Measurements from ENCODE around the gene FMNL2.

The FMNL2 gene

DNA sequence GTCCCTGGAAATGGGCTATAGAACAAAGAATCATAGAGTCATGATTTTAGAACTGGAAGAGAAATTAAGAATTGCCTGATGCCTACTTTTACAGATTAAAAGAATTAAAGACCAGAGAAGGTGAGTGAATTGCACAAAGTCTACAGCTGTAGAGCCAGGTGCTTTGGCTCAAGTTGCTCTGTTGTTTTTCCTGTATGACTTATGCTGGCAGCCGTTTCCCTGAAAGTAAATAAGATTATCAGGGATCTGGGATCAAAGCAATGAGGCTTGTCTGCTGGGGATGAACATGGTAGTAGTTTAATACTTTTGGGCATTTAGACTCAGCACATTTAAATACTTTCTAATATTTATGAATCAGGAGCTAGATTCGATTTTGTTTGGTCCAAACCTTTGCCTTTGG, 215.4 kb downstream of the FMNL2 start:
- H3K27me3 ChIP-seq (ENCODE audit: control insufficient read depth, insufficient read depth, low read length) = no peaks in the 10 kb centered on the region
- no peak for DNase-seq (ENCODE audit: low read depth, low spot score)
- H3K27ac ChIP-seq (ENCODE audit: low read length) = no peak overlapping the region
- WGBS (ENCODE audit: insufficient coverage, insufficient read length) = no CpG with 5 or more reads among the region's 2 CpGs
- no peak overlapping the region for H3K4me3 ChIP-seq (ENCODE audit: low read length)
- H3K4me1 ChIP-seq (ENCODE audit: control insufficient read depth, insufficient read depth, low read length) = no peaks in the 10 kb centered on the region
- no peaks in the 10 kb centered on the region for H3K9me3 ChIP-seq (ENCODE audit: control insufficient read depth, insufficient read depth, low read length)
- H3K36me3 ChIP-seq (ENCODE audit: control insufficient read depth, insufficient read depth, low read length) = no peaks in the 10 kb centered on the region; the same call in 1 of the 2 replicates

- no peaks in the 10 kb centered on the region for H3K27me3 ChIP-seq (ENCODE audit: control insufficient read depth, insufficient read depth, low read length)
- no peak for DNase-seq (ENCODE audit: low read depth, low spot score)
- no CpG with 5 or more reads among the region's 1 CpG for WGBS (ENCODE audit: insufficient coverage, insufficient read length)
- no peak overlapping the region for H3K4me3 ChIP-seq (ENCODE audit: low read length)
- no peak overlapping the region for H3K27ac ChIP-seq (ENCODE audit: low read length)
- H3K9me3 ChIP-seq (ENCODE audit: control insufficient read depth, insufficient read depth, low read length) = no peaks in the 10 kb centered on the region
- no peaks in the 10 kb centered on the region for H3K4me1 ChIP-seq (ENCODE audit: control insufficient read depth, insufficient read depth, low read length)
- no peaks in the 10 kb centered on the region for H3K36me3 ChIP-seq (ENCODE audit: control insufficient read depth, insufficient read depth, low read length)
Observed at GRCh38 chr2:152552888-152553287, 217.9 kb downstream of the FMNL2 start.

DNA sequence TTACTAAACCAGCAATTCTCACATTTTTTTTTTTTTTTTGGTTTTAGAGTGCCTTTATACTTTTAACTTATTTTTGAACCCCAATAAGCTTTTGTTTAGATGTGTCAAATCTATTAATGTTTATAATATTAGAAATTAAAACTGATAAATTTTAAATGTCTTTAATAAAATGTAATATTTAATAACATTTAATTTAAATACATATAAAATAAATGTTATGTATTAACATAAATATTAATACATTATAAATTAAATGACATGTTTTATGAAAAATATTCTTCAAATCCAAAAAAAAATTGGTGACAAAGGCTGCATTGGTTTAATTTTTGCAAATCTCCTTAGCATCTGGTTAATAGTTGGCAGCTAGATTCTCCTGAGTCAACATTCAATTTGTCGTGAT, 218.5 kb downstream of the FMNL2 start:
- WGBS (ENCODE audit: insufficient coverage, insufficient read length) = no CpG with 5 or more reads among the region's 1 CpG
- DNase-seq (ENCODE audit: low read depth, low spot score) = no peak
- Histone ChIP-seq H3K27me3 (ENCODE audit: control insufficient read depth, insufficient read depth, low read length) (no peaks in the 10 kb centered on the region), H3K27ac (ENCODE audit: low read length) (no peak overlapping the region), H3K36me3 (ENCODE audit: control insufficient read depth, insufficient read depth, low read length) (no peaks in the 10 kb centered on the region), H3K4me3 (ENCODE audit: low read length) (no peak overlapping the region), H3K9me3 (ENCODE audit: control insufficient read depth, insufficient read depth, low read length) (no peaks in the 10 kb centered on the region), H3K4me1 (ENCODE audit: control insufficient read depth, insufficient read depth, low read length) (no peaks in the 10 kb centered on the region)

- Histone ChIP-seq H3K9me3 (ENCODE audit: control insufficient read depth, insufficient read depth, low read length) (no peaks in the 10 kb centered on the region), H3K36me3 (ENCODE audit: control insufficient read depth, insufficient read depth, low read length) (no peaks in the 10 kb centered on the region), H3K27ac (ENCODE audit: low read length) (no peak overlapping the region), H3K4me1 (ENCODE audit: control insufficient read depth, insufficient read depth, low read length) (no peaks in the 10 kb centered on the region), H3K4me3 (ENCODE audit: low read length) (no peak overlapping the region), H3K27me3 (ENCODE audit: control insufficient read depth, insufficient read depth, low read length) (no peaks in the 10 kb centered on the region)
- no peak for DNase-seq (ENCODE audit: low read depth, low spot score)
- WGBS (ENCODE audit: insufficient coverage, insufficient read length) = no CpG with 5 or more reads among the region's 2 CpGs
Observed at GRCh38 chr2:152555048-152555447, 220.1 kb downstream of the FMNL2 start.

- Histone ChIP-seq H3K36me3 (ENCODE audit: control insufficient read depth, insufficient read depth, low read length) (peaks cover 3% of the 10 kb centered on the region; the same call in 1 of the 2 replicates), H3K9me3 (ENCODE audit: control insufficient read depth, insufficient read depth, low read length) (no peaks in the 10 kb centered on the region), H3K4me3 (ENCODE audit: low read length) (no peak overlapping the region), H3K4me1 (ENCODE audit: control insufficient read depth, insufficient read depth, low read length) (no peaks in the 10 kb centered on the region), H3K27ac (ENCODE audit: low read length) (no peak overlapping the region), H3K27me3 (ENCODE audit: control insufficient read depth, insufficient read depth, low read length) (no peaks in the 10 kb centered on the region)
- no CpG with 5 or more reads among the region's 5 CpGs for WGBS (ENCODE audit: insufficient coverage, insufficient read length)
- no peak for DNase-seq (ENCODE audit: low read depth, low spot score)
Observed at GRCh38 chr2:152556506-152556905, 221.5 kb downstream of the FMNL2 start.

DNA sequence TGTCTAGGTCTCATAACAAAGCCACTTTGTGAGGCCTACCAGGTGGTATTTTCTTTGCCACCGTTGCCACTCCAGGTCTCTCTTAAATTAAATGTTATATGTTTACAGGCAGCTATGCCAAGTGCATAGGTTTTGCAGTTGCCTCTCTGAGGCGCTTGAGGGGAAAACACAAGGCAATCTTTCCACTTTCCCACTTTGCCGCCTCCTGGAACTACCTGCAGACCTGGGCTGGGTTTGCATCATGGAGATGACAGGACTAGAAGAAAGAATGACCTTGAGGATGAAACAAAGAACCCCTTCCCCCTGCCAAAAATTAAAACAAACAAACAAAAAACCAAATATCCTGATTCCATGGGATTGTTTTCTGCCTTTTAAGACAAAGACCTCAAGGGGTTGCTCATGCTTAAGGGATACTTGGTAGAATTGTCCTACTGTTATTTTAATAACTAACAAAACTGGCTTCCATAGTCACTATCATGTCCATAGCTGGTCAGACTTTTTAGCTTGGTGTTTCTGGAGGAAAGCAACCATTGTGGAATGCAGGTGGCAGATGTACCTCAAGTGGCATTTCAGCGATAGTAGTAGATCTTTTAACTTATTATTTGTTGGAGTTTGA, 222.4 kb downstream of the FMNL2 start:
- no peak overlapping the region for H3K4me3 ChIP-seq (ENCODE audit: low read length)
- H3K36me3 ChIP-seq (ENCODE audit: control insufficient read depth, insufficient read depth, low read length) = peaks cover 3% of the 10 kb centered on the region; the same call in 1 of the 2 replicates
- H3K27me3 ChIP-seq (ENCODE audit: control insufficient read depth, insufficient read depth, low read length) = no peaks in the 10 kb centered on the region
- H3K4me1 ChIP-seq (ENCODE audit: control insufficient read depth, insufficient read depth, low read length) = no peaks in the 10 kb centered on the region
- H3K27ac ChIP-seq (ENCODE audit: low read length) = no peak overlapping the region
- no peaks in the 10 kb centered on the region for H3K9me3 ChIP-seq (ENCODE audit: control insufficient read depth, insufficient read depth, low read length)
- WGBS (ENCODE audit: insufficient coverage, insufficient read length) = no CpG with 5 or more reads among the region's 4 CpGs
- DNase-seq (ENCODE audit: low read depth, low spot score) = no peak

DNA sequence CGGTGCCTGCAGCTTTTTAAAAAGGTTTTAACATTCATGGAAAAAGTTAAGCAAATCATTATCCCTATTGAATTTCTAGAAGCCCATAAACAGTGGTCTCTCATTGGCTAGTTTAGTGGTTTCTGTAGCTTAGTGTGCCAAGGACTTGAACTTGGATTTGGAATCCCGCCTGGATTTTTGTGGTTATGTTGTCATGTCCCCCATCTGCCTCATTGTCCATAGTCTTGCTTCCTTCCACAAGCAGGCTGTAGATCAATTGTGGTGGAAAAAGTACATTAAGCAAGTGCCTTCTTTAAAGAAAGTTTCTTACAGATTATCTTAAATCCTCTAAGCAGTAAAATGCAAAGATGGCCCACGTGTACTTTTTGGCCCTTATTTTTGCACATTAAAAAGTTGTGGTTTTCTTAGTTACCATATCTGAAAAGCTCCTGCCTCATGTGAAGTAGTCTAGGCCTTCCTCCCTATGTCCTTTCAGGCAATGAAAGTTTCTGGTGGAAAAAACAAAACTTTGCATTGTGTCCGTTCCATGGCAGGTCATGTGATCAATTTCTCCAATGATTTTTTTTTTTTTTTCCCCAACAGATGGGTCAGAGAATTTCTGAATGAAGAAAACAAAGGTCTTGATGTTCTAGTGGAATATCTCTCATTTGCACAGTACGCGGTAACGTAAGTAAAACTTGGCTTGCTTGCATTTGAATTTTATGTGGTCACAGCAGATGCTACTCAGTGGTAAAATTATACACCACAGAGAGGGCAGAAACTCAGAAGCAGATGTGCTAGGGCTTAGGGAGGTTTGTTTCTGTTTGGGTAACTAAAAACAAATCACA, 223.4 kb downstream of the FMNL2 start:
- Histone ChIP-seq H3K27me3 (ENCODE audit: control insufficient read depth, insufficient read depth, low read length) (no peaks in the 10 kb centered on the region), H3K4me3 (ENCODE audit: low read length) (no peak overlapping the region), H3K4me1 (ENCODE audit: control insufficient read depth, insufficient read depth, low read length) (no peaks in the 10 kb centered on the region), H3K36me3 (ENCODE audit: control insufficient read depth, insufficient read depth, low read length) (peaks cover 3% of the 10 kb centered on the region; the same call in 1 of the 2 replicates), H3K27ac (ENCODE audit: low read length) (no peak overlapping the region), H3K9me3 (ENCODE audit: control insufficient read depth, insufficient read depth, low read length) (no peaks in the 10 kb centered on the region)
- WGBS (ENCODE audit: insufficient coverage, insufficient read length) = no CpG with 5 or more reads among the region's 7 CpGs
- DNase-seq (ENCODE audit: low read depth, low spot score) = no peak

- Histone ChIP-seq H3K36me3 (ENCODE audit: control insufficient read depth, insufficient read depth, low read length) (peaks cover 3% of the 10 kb centered on the region; the same call in 1 of the 2 replicates), H3K27me3 (ENCODE audit: control insufficient read depth, insufficient read depth, low read length) (no peaks in the 10 kb centered on the region), H3K27ac (ENCODE audit: low read length) (no peak overlapping the region), H3K9me3 (ENCODE audit: control insufficient read depth, insufficient read depth, low read length) (no peaks in the 10 kb centered on the region), H3K4me1 (ENCODE audit: control insufficient read depth, insufficient read depth, low read length) (no peaks in the 10 kb centered on the region), H3K4me3 (ENCODE audit: low read length) (no peak overlapping the region)
- DNase-seq (ENCODE audit: low read depth, low spot score) = no peak
- WGBS (ENCODE audit: insufficient coverage, insufficient read length) = no CpG with 5 or more reads among the region's 4 CpGs
Observed at GRCh38 chr2:152559008-152559407, 224.0 kb downstream of the FMNL2 start.

GRCh38 chr2:152560166-152560565, 225.2 kb downstream of the FMNL2 start:
- peaks cover 3% of the 10 kb centered on the region; the same call in 1 of the 2 replicates for H3K36me3 ChIP-seq (ENCODE audit: control insufficient read depth, insufficient read depth, low read length)
- no peaks in the 10 kb centered on the region for H3K27me3 ChIP-seq (ENCODE audit: control insufficient read depth, insufficient read depth, low read length)
- DNase-seq (ENCODE audit: low read depth, low spot score) = no peak
- H3K4me3 ChIP-seq (ENCODE audit: low read length) = no peak overlapping the region
- H3K27ac ChIP-seq (ENCODE audit: low read length) = no peak overlapping the region
- no peaks in the 10 kb centered on the region for H3K9me3 ChIP-seq (ENCODE audit: control insufficient read depth, insufficient read depth, low read length)
- no peaks in the 10 kb centered on the region for H3K4me1 ChIP-seq (ENCODE audit: control insufficient read depth, insufficient read depth, low read length)

- WGBS (ENCODE audit: insufficient coverage, insufficient read length) = no CpG with 5 or more reads among the region's 6 CpGs
- Histone ChIP-seq H3K9me3 (ENCODE audit: control insufficient read depth, insufficient read depth, low read length) (no peaks in the 10 kb centered on the region), H3K27ac (ENCODE audit: low read length) (no peak overlapping the region), H3K27me3 (ENCODE audit: control insufficient read depth, insufficient read depth, low read length) (no peaks in the 10 kb centered on the region), H3K36me3 (ENCODE audit: control insufficient read depth, insufficient read depth, low read length) (peaks cover 3% of the 10 kb centered on the region; the same call in 1 of the 2 replicates), H3K4me3 (ENCODE audit: low read length) (no peak overlapping the region), H3K4me1 (ENCODE audit: control insufficient read depth, insufficient read depth, low read length) (no peaks in the 10 kb centered on the region)
- no peak for DNase-seq (ENCODE audit: low read depth, low spot score)
Observed at GRCh38 chr2:152560873-152561595, 226.1 kb downstream of the FMNL2 start.
